GM18508 (cell line): ENCODE results near the gene ESRRA.
A peak's percentile ranks its signal among the peaks of the same experiment; 100 is the strongest.
"Not testable (repeated sequence)": the region's sequence is repeated elsewhere in the genome, so short reads cannot be mapped to it uniquely, and the experiment has no call there.

Experiments used
- ATAC-seq: cut with Tn5 transposase; IDR thresholded peaks from one replicate; pipeline ENCODE4 v1.9.1; 2021; ENCODE audit warnings: moderate number of reproducible peaks; ENCODE audit not compliant: insufficient read depth, unreplicated experiment

The ESRRA gene

DNA sequence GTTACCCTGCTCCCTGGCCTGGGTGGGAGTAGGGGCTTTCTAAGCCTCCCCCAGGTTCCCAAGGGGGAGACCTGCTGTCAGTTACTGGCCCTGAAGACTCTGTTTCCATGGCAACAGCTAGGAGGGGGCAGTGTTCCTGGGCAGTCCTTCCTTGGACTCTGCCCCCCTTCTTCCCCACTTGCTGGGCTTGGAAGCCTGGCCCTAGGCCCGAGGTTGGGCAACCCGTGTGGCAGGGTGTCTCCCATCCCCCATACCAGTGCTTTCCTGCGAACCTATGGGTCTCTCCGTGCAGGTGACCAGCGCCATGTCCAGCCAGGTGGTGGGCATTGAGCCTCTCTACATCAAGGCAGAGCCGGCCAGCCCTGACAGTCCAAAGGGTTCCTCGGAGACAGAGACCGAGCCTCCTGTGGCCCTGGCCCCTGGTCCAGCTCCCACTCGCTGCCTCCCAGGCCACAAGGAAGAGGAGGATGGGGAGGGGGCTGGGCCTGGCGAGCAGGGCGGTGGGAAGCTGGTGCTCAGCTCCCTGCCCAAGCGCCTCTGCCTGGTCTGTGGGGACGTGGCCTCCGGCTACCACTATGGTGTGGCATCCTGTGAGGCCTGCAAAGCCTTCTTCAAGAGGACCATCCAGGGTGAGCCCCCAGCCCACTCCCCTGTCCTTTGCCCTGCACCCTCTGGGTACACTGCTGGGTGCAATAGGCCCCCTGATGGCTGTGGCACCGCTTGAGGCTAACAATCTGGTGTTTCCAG, 1.7 kb downstream of the ESRRA start:
- ATAC-seq = no peak

DNA sequence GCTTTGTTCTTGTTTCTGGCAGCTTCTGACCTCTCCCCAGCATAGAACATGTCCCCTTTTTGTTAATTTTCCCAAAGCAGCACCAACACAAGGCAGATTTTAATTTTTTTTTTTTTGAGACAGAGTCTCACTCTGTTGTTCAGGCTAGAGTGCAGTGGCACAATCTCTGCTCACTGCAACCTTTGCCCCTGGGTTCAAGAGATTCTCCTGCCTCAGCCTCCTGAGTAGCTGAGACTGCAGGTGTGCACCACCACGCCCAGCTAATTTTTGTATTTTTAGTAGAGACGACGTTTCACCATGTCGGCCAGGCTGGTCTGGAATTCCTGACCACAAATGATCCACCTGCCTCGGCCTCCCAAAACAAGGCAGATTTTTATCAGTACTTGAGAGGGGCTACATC, 2.5 kb downstream of the ESRRA start:
- not testable (repeated sequence) for ATAC-seq

DNA sequence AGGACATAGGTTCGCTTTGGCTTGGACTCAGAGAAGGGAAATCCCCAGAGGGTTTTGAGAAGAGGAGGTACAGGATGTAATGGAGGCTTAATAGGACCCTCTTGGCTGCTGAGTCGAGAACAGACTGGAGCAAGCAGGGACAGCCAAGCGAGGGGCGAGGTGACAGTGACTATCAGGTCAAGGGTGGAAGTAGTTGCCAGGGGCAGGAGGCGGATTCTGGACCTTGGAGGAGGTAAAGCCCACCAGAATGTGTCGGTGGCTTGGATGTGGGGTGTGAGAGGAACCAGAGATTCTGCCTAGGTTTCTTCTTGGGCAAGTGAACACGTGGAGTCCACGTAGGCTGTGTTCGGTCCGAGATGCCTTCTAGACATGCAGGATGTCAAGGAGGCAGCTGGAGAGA, 7.6 kb downstream of the ESRRA start:
- ATAC-seq = no peak

DNA sequence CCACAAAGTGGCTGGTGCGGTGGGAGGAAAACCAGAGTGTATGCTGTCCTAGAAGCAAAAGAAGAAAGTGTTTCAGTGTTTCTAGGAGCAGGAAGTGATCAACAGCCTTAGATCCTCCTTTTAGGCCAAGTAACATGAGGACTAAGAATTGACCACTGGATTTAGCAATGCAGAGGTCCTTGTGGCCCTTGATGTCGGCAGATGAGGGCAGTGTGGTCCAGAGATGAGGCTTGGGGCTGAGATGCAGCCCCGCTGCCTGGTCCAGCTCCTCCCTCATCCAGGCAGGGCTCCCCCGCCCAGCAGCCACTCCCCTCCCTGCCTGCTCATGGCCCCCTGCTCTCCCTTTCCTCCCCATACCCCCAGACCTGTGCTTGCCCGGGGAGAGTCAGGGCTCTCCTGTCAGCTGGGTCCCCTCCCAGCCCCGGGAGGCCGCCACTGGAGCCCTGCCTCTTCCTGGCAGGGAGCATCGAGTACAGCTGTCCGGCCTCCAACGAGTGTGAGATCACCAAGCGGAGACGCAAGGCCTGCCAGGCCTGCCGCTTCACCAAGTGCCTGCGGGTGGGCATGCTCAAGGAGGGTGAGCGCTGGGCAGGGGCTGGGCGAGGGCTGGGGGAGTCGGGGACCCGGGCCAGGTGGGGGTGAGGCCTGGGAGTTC, 8.3 kb downstream of the ESRRA start:
- no peak for ATAC-seq

DNA sequence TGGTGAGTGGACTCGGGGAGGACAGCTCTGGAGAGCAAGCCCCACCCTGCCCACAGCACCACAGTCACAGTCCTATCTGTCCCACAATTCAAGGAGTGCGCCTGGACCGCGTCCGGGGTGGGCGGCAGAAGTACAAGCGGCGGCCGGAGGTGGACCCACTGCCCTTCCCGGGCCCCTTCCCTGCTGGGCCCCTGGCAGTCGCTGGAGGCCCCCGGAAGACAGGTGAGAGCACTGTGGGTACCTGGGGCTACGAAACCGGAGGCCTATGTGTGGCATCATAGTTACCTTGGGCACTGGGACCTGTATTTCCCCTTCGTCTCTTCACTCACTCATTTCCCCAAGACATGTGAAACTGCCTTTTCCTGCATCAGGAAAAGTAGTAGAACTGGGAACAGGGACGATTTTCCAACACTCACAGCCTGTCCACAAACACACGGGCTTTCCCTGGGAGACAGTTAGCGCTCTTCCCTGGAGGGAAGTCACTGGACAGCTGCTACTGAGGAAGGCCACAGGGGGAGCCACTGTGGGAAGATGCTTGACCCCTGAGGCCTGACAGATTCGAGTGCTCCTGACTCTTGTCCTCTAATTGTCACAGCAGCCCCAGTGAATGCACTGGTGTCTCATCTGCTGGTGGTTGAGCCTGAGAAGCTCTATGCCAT, 9.0 kb downstream of the ESRRA start:
- ATAC-seq = no peak

DNA sequence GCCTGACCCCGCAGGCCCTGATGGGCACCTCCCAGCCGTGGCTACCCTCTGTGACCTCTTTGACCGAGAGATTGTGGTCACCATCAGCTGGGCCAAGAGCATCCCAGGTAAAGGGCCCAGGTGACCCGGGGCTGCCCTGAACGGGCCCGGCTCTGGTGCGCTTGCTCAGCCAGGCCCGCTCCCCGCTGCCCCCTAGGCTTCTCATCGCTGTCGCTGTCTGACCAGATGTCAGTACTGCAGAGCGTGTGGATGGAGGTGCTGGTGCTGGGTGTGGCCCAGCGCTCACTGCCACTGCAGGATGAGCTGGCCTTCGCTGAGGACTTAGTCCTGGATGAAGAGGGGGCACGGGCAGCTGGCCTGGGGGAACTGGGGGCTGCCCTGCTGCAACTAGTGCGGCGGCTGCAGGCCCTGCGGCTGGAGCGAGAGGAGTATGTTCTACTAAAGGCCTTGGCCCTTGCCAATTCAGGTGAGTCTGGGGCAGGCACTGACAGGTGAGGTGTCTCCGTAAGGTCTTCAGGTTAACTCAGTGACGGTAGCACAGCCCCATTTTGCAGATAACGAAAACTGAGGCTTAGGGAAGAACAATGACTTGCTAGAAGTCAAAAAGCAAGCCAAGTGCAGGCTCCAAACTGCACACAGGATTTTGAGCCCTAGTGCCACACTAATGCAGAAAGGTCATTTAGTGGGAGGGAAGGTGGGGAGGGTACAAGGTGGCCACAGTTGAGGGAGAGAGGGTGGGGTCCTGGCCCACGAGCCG, 9.7 kb downstream of the ESRRA start:
- no peak for ATAC-seq

DNA sequence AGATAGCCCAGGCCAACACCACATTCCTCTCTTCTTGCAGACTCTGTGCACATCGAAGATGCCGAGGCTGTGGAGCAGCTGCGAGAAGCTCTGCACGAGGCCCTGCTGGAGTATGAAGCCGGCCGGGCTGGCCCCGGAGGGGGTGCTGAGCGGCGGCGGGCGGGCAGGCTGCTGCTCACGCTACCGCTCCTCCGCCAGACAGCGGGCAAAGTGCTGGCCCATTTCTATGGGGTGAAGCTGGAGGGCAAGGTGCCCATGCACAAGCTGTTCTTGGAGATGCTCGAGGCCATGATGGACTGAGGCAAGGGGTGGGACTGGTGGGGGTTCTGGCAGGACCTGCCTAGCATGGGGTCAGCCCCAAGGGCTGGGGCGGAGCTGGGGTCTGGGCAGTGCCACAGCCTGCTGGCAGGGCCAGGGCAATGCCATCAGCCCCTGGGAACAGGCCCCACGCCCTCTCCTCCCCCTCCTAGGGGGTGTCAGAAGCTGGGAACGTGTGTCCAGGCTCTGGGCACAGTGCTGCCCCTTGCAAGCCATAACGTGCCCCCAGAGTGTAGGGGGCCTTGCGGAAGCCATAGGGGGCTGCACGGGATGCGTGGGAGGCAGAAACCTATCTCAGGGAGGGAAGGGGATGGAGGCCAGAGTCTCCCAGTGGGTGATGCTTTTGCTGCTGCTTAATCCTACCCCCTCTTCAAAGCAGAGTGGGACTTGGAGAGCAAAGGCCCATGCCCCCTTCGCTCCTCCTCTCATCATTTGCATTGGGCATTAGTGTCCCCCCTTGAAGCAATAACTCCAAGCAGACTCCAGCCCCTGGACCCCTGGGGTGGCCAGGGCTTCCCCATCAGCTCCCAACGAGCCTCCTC, 10.6 kb downstream of the ESRRA start:
- ATAC-seq = not testable (repeated sequence)

DNA sequence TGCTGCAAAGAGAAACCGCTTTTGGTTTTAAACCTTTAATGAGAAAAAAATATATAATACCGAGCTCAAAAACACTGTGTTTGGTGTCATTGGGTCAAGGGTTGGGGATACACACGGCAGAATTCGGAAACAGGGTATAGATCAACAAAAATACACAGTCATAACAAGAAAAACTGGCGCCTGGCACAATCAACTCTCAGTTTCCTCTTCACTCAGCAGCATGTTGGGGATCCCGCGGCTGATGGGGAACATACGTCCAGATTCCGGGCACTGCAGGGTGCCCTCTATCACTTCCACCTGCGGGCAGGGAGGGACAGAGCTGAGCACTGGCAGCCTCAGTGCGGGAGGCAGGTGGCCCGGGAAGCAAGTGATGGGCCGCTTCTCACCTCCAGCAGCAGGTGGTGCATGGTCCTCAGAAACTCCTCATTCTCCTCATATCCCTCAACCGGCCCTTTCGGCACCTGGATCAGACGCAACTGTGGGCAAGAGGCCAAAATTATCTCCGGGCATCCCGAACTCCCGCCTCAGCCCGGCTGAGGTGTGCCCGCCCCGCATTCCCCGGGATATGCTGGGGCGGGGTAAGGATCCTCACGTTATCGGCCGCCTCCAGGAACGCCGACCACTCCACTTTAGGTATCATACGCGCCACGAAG, 11.5 kb downstream of the ESRRA start:
- no peak for ATAC-seq

DNA sequence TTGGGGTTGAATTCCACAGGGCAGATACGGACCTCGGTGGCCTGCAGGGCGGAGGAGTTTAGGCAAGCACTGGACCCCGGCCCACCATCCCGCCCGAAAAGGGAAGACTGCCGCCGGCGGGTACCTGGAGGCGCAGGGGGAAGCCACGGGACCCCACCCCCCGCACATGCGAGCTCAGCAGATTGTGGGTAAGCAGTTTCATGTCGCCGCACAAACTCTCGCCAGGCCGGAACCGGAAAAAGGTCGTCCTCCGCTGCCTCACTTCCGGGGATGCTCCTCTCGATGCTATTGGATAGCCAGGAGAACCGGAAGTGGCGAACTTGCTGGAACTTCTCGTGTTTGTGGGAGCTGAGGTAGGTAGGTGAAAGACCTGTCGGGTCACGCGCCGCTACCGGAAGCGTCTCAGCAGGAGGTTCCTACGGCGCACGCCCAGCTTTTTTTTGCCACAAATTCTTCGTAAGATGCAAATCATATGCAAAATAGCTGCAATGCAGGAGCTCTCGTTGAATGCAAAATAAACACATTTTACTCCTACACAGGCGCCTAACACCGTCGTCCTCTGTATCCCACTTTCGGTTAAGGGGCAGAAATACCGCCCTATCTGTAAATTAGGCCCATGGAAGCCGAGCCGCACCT, 12.1 kb downstream of the ESRRA start, which contains the start of gene TRMT112:
Gene TRMT112 (minus strand): TSS at position 235 of the 636 bp plus-strand sequence. CDS start 33 bp downstream, at position 202.
- ATAC-seq = peak; percentile 45

DNA sequence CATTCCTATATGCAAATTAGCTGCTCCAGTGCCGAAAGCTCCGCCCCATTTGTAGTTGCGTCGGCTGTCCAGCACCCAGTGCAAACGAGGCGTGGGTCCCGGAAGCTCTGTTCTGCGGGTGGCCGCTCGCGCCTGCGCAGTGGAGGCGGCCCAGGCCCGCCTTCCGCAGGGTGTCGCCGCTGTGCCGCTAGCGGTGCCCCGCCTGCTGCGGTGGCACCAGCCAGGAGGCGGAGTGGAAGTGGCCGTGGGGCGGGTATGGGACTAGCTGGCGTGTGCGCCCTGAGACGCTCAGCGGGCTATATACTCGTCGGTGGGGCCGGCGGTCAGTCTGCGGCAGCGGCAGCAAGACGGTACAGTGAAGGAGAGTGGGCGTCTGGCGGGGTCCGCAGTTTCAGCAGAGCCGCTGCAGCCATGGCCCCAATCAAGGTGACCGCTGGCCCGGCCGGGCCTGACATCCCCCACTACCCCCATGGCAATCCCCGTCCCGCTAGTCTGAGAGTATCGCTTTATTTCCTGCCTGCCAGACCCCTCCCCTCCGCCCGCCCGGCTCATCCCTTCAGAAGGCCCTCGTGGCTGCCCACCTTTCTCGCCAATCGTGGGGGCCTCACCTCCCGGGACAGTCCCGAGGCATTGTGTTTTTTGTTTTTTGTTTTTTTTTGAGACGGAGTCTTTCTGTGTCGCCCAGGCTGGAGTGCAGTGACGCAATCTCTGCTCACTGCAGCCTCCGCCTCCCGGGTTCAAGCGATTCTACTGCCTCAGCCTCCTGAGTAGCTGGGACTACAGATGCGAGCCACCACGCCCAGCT, 12.8 kb downstream of the ESRRA start, which contains the start of gene PRDX5:
Gene PRDX5 (plus strand): TSS at position 161 of the 805 bp plus-strand sequence. CDS start 95 bp downstream, at position 256.
- ATAC-seq = peak; percentile 36

DNA sequence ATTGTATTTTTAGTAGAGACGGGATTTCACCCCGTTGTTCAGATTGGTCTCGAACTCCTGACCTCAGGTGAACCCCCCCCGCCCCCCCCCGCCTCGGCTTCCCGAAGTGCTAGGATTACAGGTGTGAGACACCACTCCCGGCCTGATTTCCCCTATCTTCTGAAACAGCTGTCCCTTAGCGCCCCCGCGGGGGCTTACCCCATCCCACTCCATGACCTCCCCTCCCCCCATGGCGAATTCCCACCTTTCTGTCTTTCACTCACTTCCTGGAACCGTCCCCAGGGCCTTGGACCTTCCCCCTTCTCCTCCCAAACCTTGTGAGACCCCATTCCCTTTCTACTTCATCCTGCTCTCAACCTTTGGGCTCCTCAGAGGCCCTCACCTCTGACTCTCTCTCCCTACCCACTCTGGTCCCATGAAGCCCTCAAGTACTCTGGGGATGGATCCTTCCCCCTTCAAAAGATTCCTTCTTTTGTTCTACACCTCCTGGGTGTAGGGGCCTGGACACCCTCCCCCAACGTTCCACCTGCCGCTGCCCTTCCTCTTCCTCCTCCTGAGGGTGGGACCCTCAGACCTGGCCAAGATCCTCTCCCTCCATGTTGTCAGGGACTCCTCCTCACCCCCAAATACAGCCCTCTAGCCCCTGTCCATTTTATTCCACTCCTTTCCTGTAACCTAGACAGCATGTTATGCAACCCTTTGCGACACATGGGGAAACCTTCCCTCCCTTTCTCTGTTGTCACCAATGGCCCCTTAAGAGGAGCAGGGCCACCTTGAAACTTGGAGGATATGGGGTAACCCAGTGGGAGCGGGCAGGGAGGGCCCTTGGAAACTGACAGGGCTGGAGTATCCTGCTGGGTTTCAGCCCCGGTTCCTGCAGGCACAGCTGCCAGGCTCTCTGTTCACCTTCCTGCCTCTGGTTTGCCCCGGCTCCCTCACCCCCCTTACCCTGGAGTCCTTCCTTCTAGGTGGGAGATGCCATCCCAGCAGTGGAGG, 13.7 kb downstream of the ESRRA start:
- no peak for ATAC-seq

DNA sequence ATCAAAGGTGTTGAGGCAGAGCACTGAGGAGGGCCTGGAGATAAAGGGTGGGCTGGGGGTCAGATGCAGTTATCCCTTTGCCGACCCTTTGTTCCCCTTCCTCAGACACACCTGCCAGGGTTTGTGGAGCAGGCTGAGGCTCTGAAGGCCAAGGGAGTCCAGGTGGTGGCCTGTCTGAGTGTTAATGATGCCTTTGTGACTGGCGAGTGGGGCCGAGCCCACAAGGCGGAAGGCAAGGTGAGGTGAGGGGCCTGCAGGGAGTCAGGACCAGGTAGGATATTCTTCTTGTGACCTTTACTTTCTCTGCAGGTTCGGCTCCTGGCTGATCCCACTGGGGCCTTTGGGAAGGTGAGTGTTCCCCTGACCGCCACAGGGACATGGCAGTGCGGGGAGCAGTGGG, 15.2 kb downstream of the ESRRA start:
- ATAC-seq = no peak

DNA sequence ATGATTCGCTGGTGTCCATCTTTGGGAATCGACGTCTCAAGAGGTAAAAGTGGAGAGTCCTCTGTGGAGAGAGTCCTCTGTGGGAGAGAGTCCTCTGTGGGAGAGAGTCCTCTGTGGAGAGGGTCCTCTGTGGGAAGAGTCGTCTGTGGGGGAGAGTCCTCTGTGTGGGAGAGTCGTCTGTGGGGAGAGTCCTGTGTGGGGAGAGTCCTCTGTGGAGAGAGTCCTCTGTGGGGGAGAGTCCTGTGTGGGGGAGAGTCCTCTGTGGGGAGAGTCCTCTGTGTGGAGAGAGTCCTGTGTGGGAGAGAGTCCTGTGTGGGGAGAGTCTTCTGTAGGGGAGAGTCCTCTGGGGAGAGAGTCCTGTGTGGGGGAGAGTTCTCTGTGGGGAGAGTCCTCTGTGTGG, 15.7 kb downstream of the ESRRA start:
- ATAC-seq = no peak

DNA sequence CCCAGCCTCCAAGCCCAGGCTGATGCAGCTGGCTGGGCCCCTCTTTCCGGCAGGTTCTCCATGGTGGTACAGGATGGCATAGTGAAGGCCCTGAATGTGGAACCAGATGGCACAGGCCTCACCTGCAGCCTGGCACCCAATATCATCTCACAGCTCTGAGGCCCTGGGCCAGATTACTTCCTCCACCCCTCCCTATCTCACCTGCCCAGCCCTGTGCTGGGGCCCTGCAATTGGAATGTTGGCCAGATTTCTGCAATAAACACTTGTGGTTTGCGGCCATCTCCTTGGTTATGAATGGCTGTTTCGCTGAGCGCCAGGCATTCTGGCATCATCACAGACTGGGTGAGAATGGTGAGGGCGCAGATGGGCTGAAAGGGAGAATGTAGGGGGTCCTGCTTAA, 16.2 kb downstream of the ESRRA start:
- no peak for ATAC-seq

DNA sequence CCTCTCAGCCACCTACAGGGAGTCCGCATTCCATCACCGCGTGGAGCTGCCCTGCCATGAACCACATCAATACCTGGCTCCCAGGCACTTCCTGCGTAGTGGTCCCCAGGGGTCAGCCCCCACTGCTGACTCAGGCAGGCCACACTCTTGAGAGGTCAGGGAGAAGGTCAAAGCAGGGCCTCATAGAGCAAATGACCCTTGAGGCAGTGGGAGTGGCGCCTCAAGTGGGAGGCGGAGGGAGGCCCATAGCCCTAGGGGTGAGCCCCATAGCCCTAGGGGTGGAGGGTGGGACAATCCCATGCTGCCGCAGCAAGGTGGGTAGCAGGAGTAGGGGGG, 17.6 kb downstream of the ESRRA start:
- ATAC-seq = no peak

DNA sequence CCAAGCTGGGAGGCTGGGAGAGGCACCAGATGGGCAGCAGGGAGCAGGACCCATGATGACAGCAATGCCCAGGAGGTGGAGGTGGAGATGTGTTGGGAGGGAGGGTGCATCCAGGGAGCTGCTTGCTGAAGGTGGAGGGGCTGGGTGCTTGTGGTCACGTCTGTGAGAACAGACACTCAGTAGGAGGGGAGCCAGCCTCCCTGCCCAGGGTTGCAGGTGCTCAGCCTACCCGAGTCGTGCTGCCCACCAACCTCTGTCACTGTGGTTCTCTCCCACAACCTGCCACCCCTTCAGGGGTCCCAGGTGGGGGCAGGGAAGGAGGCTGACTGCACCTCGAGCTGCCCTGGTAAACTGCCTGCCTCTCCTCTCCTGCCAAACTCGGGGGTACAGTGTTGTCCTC, 18.0 kb downstream of the ESRRA start:
- no peak for ATAC-seq

DNA sequence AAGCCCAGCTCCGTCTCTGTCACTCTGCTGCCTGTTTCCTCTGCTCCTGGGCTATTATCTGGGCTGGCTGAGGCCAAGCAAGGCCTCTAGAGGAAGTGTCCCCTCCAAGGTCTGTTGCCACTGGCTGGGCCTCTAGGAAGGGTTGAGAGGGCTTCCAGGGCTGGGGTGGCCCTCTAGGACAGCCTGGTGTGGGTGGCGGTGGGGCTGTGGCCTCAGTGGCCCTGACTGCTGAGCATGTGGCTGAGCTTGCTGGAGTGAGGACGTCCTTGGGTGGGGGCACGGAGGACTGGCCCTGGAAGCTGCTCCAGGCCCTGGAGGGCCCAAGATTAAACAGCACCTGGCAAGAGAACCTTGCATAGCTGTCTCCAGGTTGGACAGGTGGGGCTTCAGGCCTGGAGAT, 18.7 kb downstream of the ESRRA start:
- ATAC-seq = not testable (repeated sequence)
